HepG2 (cell line): ENCODE measurements around the gene CYP46A1. TPM values are rescaled to one million over a fixed set of nuclear protein-coding genes. Genes with fewer than 3 reads are reported as not detected.

Experiments used
- AGO1 ChIP-seq: fragments of 200-400 bp; formaldehyde crosslinking; IDR thresholded peaks from 2 replicates; pipeline ENCODE4 v1.6.1; 2017; ENCODE audit warnings: mild to moderate bottlenecking, low read depth, low read length, moderate library complexity; ENCODE audit not compliant: poor library complexity, severe bottlenecking
- FOXC1 ChIP-seq: sonication (generic); formaldehyde crosslinking; IDR thresholded peaks from 2 replicates; pipeline ENCODE4 v1.8.0; 2022; ENCODE audit warnings: mild to moderate bottlenecking, missing genetic modification reagents, borderline replicate concordance
- JUN ChIP-seq: sonication (generic); formaldehyde crosslinking; IDR thresholded peaks from 2 replicates; pipeline ENCODE4 v1.4.0; 2020; ENCODE audit warnings: mild to moderate bottlenecking, missing genetic modification reagents
- KDM1A ChIP-seq: IDR thresholded peaks from 2 replicates; pipeline ENCODE4 v1.6.1; 2016; ENCODE audit warnings: missing compliant biosample characterization
- MATR3 ChIP-seq: sonication (generic); formaldehyde crosslinking; IDR thresholded peaks from 2 replicates; pipeline ENCODE4 v1.4.0; 2020; ENCODE audit warnings: missing genetic modification reagents
- NFKBIZ ChIP-seq: IDR thresholded peaks from 2 replicates; pipeline ENCODE4 v1.6.1; 2018; ENCODE audit warnings: missing genetic modification reagents, missing compliant biosample characterization
- PAX8 ChIP-seq: sonication (generic); formaldehyde crosslinking; IDR thresholded peaks from 2 replicates; pipeline ENCODE4 v1.8.0; 2022; ENCODE audit warnings: mild to moderate bottlenecking, missing genetic modification reagents, borderline replicate concordance
- PCBP2 ChIP-seq: fragments of 200-400 bp; formaldehyde crosslinking; optimal IDR thresholded peaks from 2 replicates; pipeline ENCODE3; 2018; ENCODE audit warnings: low read length, low read depth; ENCODE audit not compliant: poor library complexity, severe bottlenecking
- PRMT3 ChIP-seq: sonication (generic); formaldehyde crosslinking; IDR thresholded peaks from 2 replicates; pipeline ENCODE4 v1.8.1; 2022; ENCODE audit warnings: low read depth, mild to moderate bottlenecking, moderate library complexity, missing genetic modification reagents, borderline replicate concordance
- RORA ChIP-seq: sonication (generic); formaldehyde crosslinking; IDR thresholded peaks from 2 replicates; pipeline ENCODE4 v1.5.0; 2020; ENCODE audit warnings: mild to moderate bottlenecking, missing genetic modification reagents, moderate library complexity
- TEAD3 ChIP-seq: optimal IDR thresholded peaks from 2 replicates; pipeline ENCODE3; 2016; ENCODE audit warnings: borderline replicate concordance
- TOE1 ChIP-seq: sonication (generic); formaldehyde crosslinking; IDR thresholded peaks from 2 replicates; pipeline ENCODE4 v1.4.0; 2020; ENCODE audit warnings: mild to moderate bottlenecking, missing genetic modification reagents
- USF2 ChIP-seq, 2 experiments: sonication (generic) in 1 of 2; formaldehyde crosslinking in 1 of 2; IDR thresholded peaks; 2 replicates each; pipeline versions ENCODE4 v1.5.1 to v1.6.1; 2011 to 2020; ENCODE audit warnings: borderline replicate concordance in 1 of 2, low read depth in 1 of 2, low read length in 1 of 2, mild to moderate bottlenecking in 1 of 2, missing genetic modification reagents in 1 of 2, moderate library complexity in 1 of 2
- ZBTB20 ChIP-seq: sonication (generic); formaldehyde crosslinking; IDR thresholded peaks from 2 replicates; pipeline ENCODE4 v1.8.1; 2023; ENCODE audit warnings: missing genetic modification reagents, low read depth, mild to moderate bottlenecking, borderline replicate concordance
- ZMYM4 ChIP-seq: sonication (generic); formaldehyde crosslinking; IDR thresholded peaks from 2 replicates; pipeline ENCODE4 v1.8.1; 2023; ENCODE audit warnings: mild to moderate bottlenecking, missing genetic modification reagents
- ZNF501 ChIP-seq: sonication (generic); formaldehyde crosslinking; IDR thresholded peaks from 2 replicates; pipeline ENCODE4 v1.5.1; 2020; ENCODE audit warnings: mild to moderate bottlenecking, moderate library complexity, missing genetic modification reagents
- ZNF766 ChIP-seq: sonication (generic); formaldehyde crosslinking; IDR thresholded peaks from 2 replicates; pipeline ENCODE4 v1.5.0; 2020; ENCODE audit warnings: missing genetic modification reagents, borderline replicate concordance
- ZNF777 ChIP-seq: sonication (generic); formaldehyde crosslinking; IDR thresholded peaks from 2 replicates; pipeline ENCODE4 v1.4.0; 2020; ENCODE audit warnings: missing genetic modification reagents
- ZNF790 ChIP-seq: sonication (generic); formaldehyde crosslinking; IDR thresholded peaks from 2 replicates; pipeline ENCODE4 v1.8.0; 2022; ENCODE audit warnings: missing genetic modification reagents, mild to moderate bottlenecking, borderline replicate concordance
- ZSCAN29 ChIP-seq: sonication (generic); formaldehyde crosslinking; conservative IDR thresholded peaks from 2 replicates; pipeline ENCODE4 v1.4.0; 2020; ENCODE audit warnings: mild to moderate bottlenecking, missing genetic modification reagents
- polyA plus RNA-seq, 8 experiments: library from polyadenylated mRNA; depleted of rRNA in 3 of 8; stranded (reverse) in 7 of 8; unstranded in 1 of 8; fragments of >200 nt; fragmentation: Illumina TruSeq in 4 of 8; extraction: Trizol in 4 of 8; gene quantifications; 2 replicates each; pipeline versions ENCODE4 v1.2.1 to v1.2.3, GENCODE V29; 2011 to 2016; ENCODE audit warnings: low read depth in 4 of 8, missing spikeins in 1 of 8, mixed read lengths in 1 of 8; ENCODE audit not compliant: insufficient read depth in 1 of 8
- total RNA-seq, 5 experiments: library from RNA; depleted of rRNA; stranded (reverse); fragments of >200 nt; fragmentation: Illumina TruSeq; extraction: Trizol; gene quantifications; 2 replicates each; pipeline ENCODE4 v1.2.3, GENCODE V29; 2016; ENCODE audit warnings: low read depth in 1 of 5
- TF ChIP-seq, protein P1 (sequence below): sonication (generic); formaldehyde crosslinking; IDR thresholded peaks from 2 replicates; pipeline ENCODE4 v1.5.0; 2020; ENCODE audit warnings: missing genetic modification reagents
- TF ChIP-seq, protein P2 (sequence below): sonication (generic); formaldehyde crosslinking; conservative IDR thresholded peaks from 2 replicates; pipeline ENCODE4 v1.8.1; 2023; ENCODE audit warnings: missing genetic modification reagents
- TF ChIP-seq, protein P3 (sequence below): sonication (generic); formaldehyde crosslinking; IDR thresholded peaks from 2 replicates; pipeline ENCODE4 v1.9.0; 2021; ENCODE audit warnings: missing genetic modification reagents, borderline replicate concordance

Gene CYP46A1
- total and polyA plus RNA-seq, 2 of the 13 experiments (the other 11 are each of a cell fraction or from before 2014, with no cell fraction given): not detected

DNA sequence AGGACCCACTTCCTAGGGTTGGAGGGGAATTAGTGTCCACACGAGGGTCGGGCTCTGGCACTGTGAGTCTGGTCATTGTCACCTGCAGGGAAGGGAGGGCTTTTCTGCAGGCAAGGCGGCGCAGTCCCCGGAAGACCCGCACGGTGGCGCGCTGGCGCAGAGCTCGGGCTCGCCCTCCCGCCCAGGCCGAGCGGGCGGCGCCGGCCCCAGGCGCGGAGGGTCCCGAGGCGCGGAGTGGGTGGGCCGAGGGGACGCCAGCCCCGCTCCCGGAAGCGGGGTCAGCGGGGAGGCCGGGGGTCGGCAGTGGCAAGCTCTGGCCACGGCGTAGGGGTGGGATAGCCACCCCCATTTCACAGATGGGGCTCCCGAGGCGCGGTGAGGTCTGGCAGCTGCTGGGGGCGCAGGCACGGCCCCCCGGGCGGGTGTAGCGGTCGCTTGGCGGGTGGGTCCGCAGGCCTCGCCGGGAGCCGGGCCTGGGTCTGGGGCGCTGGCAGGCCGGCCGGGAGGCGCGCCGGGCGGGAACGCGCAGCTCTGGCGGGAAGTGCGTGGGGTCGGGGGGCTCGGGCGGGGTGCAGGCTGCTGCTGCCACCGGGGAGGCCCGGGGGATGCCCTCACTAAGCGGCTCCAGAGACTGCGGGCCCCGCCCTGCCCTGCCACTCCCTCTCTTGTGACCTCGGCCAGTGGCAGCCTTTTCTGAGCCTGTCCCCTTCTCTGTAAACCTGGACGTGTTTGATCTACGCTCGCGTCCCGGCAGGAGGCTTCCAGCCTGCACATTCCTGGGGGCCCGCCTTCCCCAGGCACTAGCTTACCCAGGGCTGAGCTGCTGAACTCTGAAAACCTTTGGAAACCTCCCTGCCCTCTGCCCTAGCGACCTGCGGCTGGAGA lies 46.1 kb downstream of the CYP46A1 start (continued):
- TF ChIP-seq ZBTB20 (no peak), RORA (CRISPR knock-in tag) (no peak), ZMYM4 (peak; percentile 46; the same call in 1 of the 2 replicates), JUN (CRISPR knock-in tag) (no peak), MATR3 (CRISPR knock-in tag) (no peak), AGO1 (no peak), ZNF501 (CRISPR knock-in tag) (peak; percentile 52; the same call in 1 of the 2 replicates), ZNF777 (no peak; the same call in 1 of the 2 replicates), PRMT3 (CRISPR knock-in tag) (no peak), ZNF790 (CRISPR knock-in tag) (0 out of 2 replicates have a peak, but pooled peaks have one; percentile 43), USF2 (IDR thresholded peaks at IDR 0.05; ENCODE audit: low read depth, low read length) (no peak), USF2 (CRISPR knock-in tag; IDR thresholded peaks at IDR 0.05; ENCODE audit: borderline replicate concordance) (no peak), PCBP2 (no peak), TEAD3 (CRISPR knock-in tag) (peak; percentile 99), ZNF766 (CRISPR knock-in tag) (no peak), ZSCAN29 (CRISPR knock-in tag) (no peak), PAX8 (CRISPR knock-in tag) (no peak; the same call in 1 of the 2 replicates), KDM1A (CRISPR knock-in tag) (no peak), TOE1 (CRISPR knock-in tag) (no peak), FOXC1 (CRISPR knock-in tag) (no peak), NFKBIZ (no peak)
- TF ChIP-seq, protein P1, sequence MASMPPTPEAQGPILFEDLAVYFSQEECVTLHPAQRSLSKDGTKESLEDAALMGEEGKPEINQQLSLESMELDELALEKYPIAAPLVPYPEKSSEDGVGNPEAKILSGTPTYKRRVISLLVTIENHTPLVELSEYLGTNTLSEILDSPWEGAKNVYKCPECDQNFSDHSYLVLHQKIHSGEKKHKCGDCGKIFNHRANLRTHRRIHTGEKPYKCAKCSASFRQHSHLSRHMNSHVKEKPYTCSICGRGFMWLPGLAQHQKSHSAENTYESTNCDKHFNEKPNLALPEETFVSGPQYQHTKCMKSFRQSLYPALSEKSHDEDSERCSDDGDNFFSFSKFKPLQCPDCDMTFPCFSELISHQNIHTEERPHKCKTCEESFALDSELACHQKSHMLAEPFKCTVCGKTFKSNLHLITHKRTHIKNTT (CRISPR knock-in tag): no peak
- TF ChIP-seq, protein P2, sequence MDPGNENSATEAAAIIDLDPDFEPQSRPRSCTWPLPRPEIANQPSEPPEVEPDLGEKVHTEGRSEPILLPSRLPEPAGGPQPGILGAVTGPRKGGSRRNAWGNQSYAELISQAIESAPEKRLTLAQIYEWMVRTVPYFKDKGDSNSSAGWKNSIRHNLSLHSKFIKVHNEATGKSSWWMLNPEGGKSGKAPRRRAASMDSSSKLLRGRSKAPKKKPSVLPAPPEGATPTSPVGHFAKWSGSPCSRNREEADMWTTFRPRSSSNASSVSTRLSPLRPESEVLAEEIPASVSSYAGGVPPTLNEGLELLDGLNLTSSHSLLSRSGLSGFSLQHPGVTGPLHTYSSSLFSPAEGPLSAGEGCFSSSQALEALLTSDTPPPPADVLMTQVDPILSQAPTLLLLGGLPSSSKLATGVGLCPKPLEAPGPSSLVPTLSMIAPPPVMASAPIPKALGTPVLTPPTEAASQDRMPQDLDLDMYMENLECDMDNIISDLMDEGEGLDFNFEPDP (CRISPR knock-in tag): no peak
- TF ChIP-seq, protein P3, sequence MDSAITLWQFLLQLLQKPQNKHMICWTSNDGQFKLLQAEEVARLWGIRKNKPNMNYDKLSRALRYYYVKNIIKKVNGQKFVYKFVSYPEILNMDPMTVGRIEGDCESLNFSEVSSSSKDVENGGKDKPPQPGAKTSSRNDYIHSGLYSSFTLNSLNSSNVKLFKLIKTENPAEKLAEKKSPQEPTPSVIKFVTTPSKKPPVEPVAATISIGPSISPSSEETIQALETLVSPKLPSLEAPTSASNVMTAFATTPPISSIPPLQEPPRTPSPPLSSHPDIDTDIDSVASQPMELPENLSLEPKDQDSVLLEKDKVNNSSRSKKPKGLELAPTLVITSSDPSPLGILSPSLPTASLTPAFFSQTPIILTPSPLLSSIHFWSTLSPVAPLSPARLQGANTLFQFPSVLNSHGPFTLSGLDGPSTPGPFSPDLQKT: no peak
